ENCODE data around the gene TULP4. TPM values are rescaled to one million over a fixed set of nuclear protein-coding genes. Genes with fewer than 3 reads are reported as not detected.

The TULP4 gene
- total RNA-seq, 1 donor from 2014 or later: 63.0 TPM

GRCh38 chr6:158415666-158416065, 103.4 kb downstream of the TULP4 start:
- ChIA-PET CTCF (no interaction called here), POLR2A (no interaction called here)
- peaks cover 50% of the 10 kb centered on the region for H3K36me3 Mint-ChIP-seq (ENCODE audit: low read depth)
- H3K27ac Mint-ChIP-seq: no peak overlapping the region
- no peaks in the 10 kb centered on the region for H3K4me1 Mint-ChIP-seq
- TF ChIP-seq CTCF (IDR thresholded peaks at IDR 0.05): no peak
- no peaks in the 10 kb centered on the region for H3K27me3 Mint-ChIP-seq
- no peak for ATAC-seq (ENCODE audit: low read depth)
- intact Hi-C loops (cut with micrococcal nuclease): no loop called here
- no peak overlapping the region for H3K4me3 Mint-ChIP-seq
- DNase-seq: no peak
- H3K9me3 Mint-ChIP-seq: no peaks in the 10 kb centered on the region

- H3K36me3 Mint-ChIP-seq (ENCODE audit: low read depth): peaks cover 50% of the 10 kb centered on the region
- intact Hi-C loops (cut with micrococcal nuclease): no loop called here
- POLR2A ChIA-PET: no interaction called here
These were observed 104.9 kb downstream of the TULP4 start for GRCh38 chr6:158416883-158417759.

GRCh38 chr6:158417760-158418098, 105.5 kb downstream of the TULP4 start:
- Mint-ChIP-seq H3K4me3 (no peak overlapping the region), H3K9me3 (no peaks in the 10 kb centered on the region), H3K27me3 (no peaks in the 10 kb centered on the region), H3K27ac (no peak overlapping the region), H3K36me3 (ENCODE audit: low read depth) (peaks cover 50% of the 10 kb centered on the region), H3K4me1 (no peaks in the 10 kb centered on the region)
- TF ChIP-seq CTCF (IDR thresholded peaks at IDR 0.05): no peak
- ChIA-PET POLR2A (no interaction called here), CTCF (no interaction called here)
- no peak for ATAC-seq (ENCODE audit: low read depth)
- intact Hi-C loops (cut with micrococcal nuclease): no loop called here
- DNase-seq: no peak

More at GRCh38 chr6:158416883-158417759, 104.9 kb downstream of the TULP4 start:
- no peaks in the 10 kb centered on the region for H3K4me1 Mint-ChIP-seq
- no peak for ATAC-seq (ENCODE audit: low read depth)
- CTCF ChIA-PET: no interaction called here
- no peak for TF ChIP-seq CTCF (IDR thresholded peaks at IDR 0.05)
- H3K27ac Mint-ChIP-seq: no peak overlapping the region
- H3K9me3 Mint-ChIP-seq: no peaks in the 10 kb centered on the region
- no peak overlapping the region for H3K4me3 Mint-ChIP-seq
- no peak for DNase-seq
- no peaks in the 10 kb centered on the region for H3K27me3 Mint-ChIP-seq

GRCh38 chr6:158418501-158418900, 106.2 kb downstream of the TULP4 start:
- no peaks in the 10 kb centered on the region for H3K4me1 Mint-ChIP-seq
- ChIA-PET CTCF (no interaction called here), POLR2A (no interaction called here)

More at GRCh38 chr6:158418501-158418900, 106.2 kb downstream of the TULP4 start:
- intact Hi-C loops (cut with micrococcal nuclease): no loop called here
- ATAC-seq (ENCODE audit: low read depth) (no peak), DNase-seq (no peak)
- H3K36me3 Mint-ChIP-seq (ENCODE audit: low read depth): peaks cover 42% of the 10 kb centered on the region
- H3K27ac Mint-ChIP-seq: no peak overlapping the region
- H3K9me3 Mint-ChIP-seq: no peaks in the 10 kb centered on the region
- H3K27me3 Mint-ChIP-seq: no peaks in the 10 kb centered on the region
- no peak for TF ChIP-seq CTCF (IDR thresholded peaks at IDR 0.05)
- no peak overlapping the region for H3K4me3 Mint-ChIP-seq

Data from activated B cell treated with CpG ODN at 0.5 μM for 24 hours (primary cell).